IPS DF 6.9 (cell line): ENCODE measurements around the gene POU2AF1.

Source experiments
- DNase-seq: peaks from one replicate; pipeline ENCODE4 v3.0.0-alpha.2; 2013; ENCODE audit warnings: low read depth, low spot score
- H3K27ac ChIP-seq: one replicate; pipeline ENCODE4 v1.5.1; 2013; ENCODE audit warnings: low read length, control low read depth
- H3K27me3 ChIP-seq: 2 replicates; pipeline ENCODE4 v1.6.1; 2013; ENCODE audit warnings: mild to moderate bottlenecking, low read length; ENCODE audit not compliant: control insufficient read depth, insufficient read depth
- H3K36me3 ChIP-seq: 2 replicates; pipeline ENCODE4 v1.6.1; 2013; ENCODE audit warnings: low read length; ENCODE audit not compliant: control insufficient read depth, insufficient read depth
- H3K4me1 ChIP-seq: 2 replicates; pipeline ENCODE4 v1.6.1; 2013; ENCODE audit warnings: low read length; ENCODE audit not compliant: control insufficient read depth, insufficient read depth
- H3K4me3 ChIP-seq: 2 replicates; pipeline ENCODE4 v1.5.1; 2013; ENCODE audit warnings: mild to moderate bottlenecking, low read length
- H3K9me3 ChIP-seq: 2 replicates; pipeline ENCODE4 v1.6.1; 2013; ENCODE audit warnings: low read length, inconsistent platforms; ENCODE audit not compliant: control insufficient read depth, insufficient read depth
- WGBS: extraction: QIAGEN DNeasy Blood & Tissue Kit; methylation state at CpG from one replicate; pipeline ENCODE4 v1.1.7; 2013; ENCODE audit warnings: mixed read lengths, missing lambda C conversion rate; ENCODE audit not compliant: insufficient read length, insufficient coverage; 5-methylcytosine and 5-hydroxymethylcytosine counted together

Gene POU2AF1

DNA sequence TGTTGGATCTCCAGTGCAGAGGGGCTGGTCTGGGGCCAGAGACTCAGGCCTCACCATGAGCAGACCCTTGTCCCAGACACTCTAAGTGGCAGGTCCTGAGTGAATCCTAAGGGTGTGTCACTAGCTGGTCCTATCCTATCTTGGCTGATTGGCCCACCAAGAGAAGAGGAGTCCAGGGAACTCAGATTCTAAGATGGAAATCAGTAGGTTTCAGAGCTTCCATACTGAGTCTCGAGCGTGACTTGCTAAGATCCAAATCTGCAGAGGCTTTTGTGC, 10.9 kb downstream of the POU2AF1 start:
- Histone ChIP-seq H3K27ac (no peak overlapping the region), H3K4me1 (no peaks in the 10 kb centered on the region), H3K9me3 (no peaks in the 10 kb centered on the region), H3K27me3 (no peaks in the 10 kb centered on the region), H3K36me3 (no peaks in the 10 kb centered on the region), H3K4me3 (no peak overlapping the region)
- WGBS, result no CpG with 5 or more reads among the region's 2 CpGs
- DNase-seq, result no peak

DNA sequence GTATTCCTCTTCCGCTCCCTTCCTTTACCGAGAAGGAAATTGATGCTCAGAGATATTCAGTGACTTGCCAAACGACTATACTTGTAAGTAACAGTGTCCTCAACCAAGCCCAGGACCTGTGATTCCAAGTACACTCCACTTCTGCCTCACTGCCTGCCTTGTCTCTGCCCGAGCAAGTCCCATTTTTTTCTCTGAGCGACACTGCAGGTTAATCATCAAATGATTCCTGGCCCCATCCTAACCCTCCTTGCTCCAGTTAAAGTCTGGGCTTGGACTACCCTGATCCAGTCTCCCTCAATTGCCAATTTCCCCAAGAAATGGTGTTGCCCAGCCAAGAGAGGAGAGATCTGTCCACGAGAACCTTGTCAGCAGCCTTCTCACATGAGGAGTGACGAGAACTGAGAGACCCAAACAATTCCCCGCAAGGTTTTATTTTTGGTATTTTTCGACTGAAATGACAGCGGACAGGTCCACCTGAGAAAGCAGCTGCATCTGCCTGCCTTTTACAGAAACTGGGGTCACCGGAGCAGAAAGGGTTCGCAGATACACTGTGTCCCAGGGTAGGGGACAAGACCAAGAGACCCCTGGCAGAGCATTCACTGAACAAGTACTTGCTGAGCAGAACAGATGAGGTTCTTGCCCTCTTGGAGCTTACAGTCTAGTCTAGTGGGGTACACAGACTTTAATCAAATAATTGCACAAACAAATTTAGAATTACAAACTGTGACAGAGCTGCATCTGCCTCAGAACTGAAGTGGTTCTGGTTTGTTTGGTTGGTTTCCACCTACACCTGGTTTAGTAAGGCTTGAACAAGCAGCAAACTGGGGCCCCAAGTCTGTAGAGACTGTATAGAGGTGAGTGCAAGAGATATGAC, 11.4 kb downstream of the POU2AF1 start:
- DNase-seq, result no peak
- Histone ChIP-seq H3K36me3 (no peaks in the 10 kb centered on the region), H3K27ac (no peak overlapping the region), H3K9me3 (no peaks in the 10 kb centered on the region), H3K4me3 (no peak overlapping the region), H3K27me3 (no peaks in the 10 kb centered on the region), H3K4me1 (no peaks in the 10 kb centered on the region)
- no CpG with 5 or more reads among the region's 12 CpGs for WGBS

DNA sequence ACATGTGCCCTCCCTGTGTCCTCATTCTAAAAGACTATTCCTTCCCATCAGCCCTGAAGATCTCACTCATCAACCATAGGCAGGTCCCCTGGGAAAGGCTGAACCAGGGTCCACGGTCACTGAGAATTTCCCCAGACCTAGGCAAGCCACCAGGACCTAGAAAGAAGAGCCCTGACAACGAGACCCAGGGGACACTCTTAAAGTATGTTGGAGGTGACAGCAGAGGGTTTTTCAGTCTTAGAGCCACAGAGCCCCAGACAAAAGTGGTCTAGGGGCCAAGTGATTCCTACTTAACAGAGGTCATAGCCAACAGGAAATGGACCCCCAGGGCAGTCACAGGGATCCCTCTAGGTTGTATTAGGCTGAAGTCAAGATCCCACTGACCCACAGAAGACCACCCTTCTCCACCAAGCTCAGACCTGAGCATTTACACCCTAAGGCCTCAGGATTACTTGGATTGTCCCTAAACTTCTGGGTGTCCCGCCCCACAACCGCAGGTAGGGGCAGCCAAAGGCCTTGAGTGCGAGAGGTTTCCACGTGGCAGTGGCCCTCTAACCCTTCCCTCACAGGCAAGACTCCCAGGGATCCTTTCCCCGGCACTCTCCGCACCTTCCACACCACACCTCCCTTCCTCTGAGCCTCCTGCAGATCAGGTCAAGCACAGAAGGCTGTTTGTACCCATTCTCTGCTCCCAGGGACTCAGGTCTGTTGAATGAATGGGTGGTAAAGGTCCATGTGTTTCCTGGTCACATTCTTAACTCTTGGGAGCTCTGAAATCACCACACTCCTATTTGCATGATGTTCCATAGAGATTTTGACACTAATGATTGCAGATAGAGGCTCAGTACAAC, 12.3 kb downstream of the POU2AF1 start:
- Histone ChIP-seq H3K36me3 (no peaks in the 10 kb centered on the region), H3K27ac (no peak overlapping the region), H3K4me1 (no peaks in the 10 kb centered on the region), H3K4me3 (no peak overlapping the region), H3K27me3 (no peaks in the 10 kb centered on the region), H3K9me3 (no peaks in the 10 kb centered on the region)
- no peak for DNase-seq
- no CpG with 5 or more reads among the region's 8 CpGs for WGBS

DNA sequence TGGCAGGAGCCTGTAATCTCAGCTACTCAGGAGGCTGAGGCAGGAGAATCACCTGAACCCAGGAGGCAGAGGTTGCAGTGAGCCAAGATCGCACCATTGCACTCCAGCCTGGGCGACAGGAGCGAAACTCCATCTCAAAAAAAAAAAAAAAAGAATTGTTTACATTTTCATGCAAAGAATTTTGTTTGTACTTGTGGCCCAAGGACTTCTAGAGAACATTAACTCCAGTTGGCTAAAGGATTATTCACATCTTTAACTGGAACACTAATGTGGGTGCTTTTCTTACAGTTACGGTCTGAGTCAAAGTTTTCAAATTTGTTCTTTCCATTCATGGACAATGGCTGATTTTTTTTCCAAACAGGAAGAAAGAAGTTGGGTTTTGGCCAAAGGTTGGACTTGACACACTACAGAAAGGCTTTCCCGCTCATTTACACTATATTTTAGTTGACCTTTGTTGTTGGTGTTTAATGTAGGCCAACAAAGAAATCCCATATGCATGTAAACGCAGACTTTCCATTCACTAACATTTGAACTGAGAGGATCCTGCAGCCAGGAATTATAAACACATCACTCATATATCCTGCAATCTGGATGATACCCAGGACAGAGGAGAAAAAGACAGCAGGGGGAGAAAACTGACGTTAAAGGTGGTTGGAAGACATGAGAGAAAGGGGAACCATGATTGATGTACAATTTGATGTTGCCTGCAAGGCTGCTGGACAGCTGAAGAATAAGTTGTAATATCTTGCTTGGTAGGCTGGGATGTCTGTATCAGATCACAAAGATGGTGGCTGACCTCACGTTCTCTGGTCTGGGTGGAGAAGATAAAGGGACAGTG, 13.1 kb downstream of the POU2AF1 start:
- no peaks in the 10 kb centered on the region for H3K9me3 ChIP-seq
- no peak overlapping the region for H3K27ac ChIP-seq
- no CpG with 5 or more reads among the region's 8 CpGs for WGBS
- H3K27me3 ChIP-seq, result no peaks in the 10 kb centered on the region
- DNase-seq, result no peak
- H3K4me3 ChIP-seq, result no peak overlapping the region
- H3K4me1 ChIP-seq, result no peaks in the 10 kb centered on the region
- H3K36me3 ChIP-seq, result no peaks in the 10 kb centered on the region

DNA sequence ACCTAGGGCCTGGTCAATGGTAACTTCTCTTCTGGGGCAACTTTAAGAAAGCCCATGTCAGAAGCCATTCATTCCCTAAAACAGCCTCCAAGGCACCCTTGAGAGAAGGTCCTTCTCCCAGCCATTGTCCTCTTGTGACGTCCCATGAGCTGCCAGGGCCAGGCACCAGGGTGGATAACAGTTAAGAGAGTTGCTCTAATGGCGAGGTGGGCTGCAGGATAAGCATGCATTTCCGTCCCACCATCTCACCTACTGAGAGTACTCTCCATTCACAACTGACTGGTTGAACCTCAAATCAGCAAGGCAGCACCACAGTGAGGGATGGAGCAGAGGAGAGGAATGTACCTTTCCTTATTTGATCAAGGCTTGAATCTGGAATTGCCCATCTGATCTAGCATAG, 14.6 kb downstream of the POU2AF1 start:
- Histone ChIP-seq H3K9me3 (no peaks in the 10 kb centered on the region), H3K36me3 (no peaks in the 10 kb centered on the region), H3K4me1 (no peaks in the 10 kb centered on the region), H3K4me3 (no peak overlapping the region), H3K27me3 (no peaks in the 10 kb centered on the region), H3K27ac (no peak overlapping the region)
- DNase-seq, result no peak
- no CpG with 5 or more reads among the region's 3 CpGs for WGBS

DNA sequence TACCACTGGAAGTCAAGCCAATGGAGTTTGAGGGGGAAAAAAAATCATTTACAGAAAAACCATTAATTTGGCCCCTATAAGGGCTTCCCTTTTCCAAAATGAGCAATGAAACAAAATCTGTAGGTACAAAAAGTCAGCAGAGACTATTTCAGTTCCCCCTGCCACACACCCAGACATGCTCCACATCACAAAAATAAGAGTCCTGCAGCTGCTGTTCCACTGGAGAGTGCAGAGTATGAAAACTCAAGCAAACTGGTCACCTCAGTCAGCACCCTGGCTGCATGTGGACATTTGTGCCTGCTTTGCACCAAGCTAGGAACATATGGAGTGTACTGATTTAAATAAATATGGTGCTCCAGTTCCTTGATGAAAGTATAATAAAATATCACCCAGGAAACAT, 15.1 kb downstream of the POU2AF1 start:
- Histone ChIP-seq H3K27ac (no peak overlapping the region), H3K9me3 (no peaks in the 10 kb centered on the region), H3K27me3 (no peaks in the 10 kb centered on the region), H3K4me1 (no peaks in the 10 kb centered on the region), H3K36me3 (no peaks in the 10 kb centered on the region), H3K4me3 (no peak overlapping the region)
- DNase-seq, result no peak

DNA sequence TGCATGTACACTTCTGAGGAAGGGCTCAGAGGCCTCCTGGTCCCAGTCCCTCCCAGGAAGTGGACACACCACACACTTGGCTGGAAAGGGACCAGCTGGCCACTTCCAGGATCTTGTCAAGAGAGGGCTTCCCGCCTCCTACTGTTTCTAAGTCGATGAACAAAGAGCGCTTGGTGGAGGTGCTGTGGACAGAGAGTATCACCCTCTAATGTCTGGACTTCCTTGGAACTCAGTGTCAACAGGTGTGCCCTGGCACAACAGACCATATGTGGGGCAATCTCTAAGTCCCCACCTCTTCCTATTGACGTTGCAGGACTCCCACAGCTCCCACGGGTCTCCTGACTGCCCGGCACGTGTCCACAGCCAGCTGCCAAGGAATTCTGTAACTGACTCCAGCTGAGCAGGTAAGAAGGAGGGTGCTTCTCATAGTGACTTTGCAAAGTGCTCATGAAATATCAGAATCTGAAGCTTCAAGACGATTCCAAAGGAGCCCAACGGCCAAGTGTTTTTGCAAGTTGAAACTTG, 16.1 kb downstream of the POU2AF1 start:
- H3K4me3 ChIP-seq, result no peak overlapping the region
- WGBS, result no CpG with 5 or more reads among the region's 9 CpGs
- H3K9me3 ChIP-seq, result no peaks in the 10 kb centered on the region
- H3K36me3 ChIP-seq, result no peaks in the 10 kb centered on the region
- H3K27ac ChIP-seq, result no peak overlapping the region
- no peaks in the 10 kb centered on the region for H3K4me1 ChIP-seq
- no peak for DNase-seq
- no peaks in the 10 kb centered on the region for H3K27me3 ChIP-seq

DNA sequence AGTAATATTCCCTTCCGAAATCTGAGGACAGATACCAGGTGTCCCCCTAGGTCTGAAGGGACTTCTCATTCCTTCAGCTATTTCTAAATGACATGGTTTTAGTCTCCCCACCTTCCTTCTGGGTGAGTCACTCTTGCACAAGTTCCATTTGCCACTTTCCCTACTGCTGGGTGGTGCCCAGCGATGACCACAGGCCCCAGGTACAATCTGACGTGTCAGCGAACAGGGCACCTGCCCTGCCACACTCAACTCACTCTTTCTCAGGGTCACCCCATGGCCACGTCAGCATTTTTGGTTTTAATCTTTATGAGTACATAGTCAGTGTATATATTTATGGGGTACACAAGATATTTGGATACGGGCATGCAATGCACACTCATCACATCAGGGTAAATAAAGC, 17.2 kb downstream of the POU2AF1 start:
- no peaks in the 10 kb centered on the region for H3K36me3 ChIP-seq

DNA sequence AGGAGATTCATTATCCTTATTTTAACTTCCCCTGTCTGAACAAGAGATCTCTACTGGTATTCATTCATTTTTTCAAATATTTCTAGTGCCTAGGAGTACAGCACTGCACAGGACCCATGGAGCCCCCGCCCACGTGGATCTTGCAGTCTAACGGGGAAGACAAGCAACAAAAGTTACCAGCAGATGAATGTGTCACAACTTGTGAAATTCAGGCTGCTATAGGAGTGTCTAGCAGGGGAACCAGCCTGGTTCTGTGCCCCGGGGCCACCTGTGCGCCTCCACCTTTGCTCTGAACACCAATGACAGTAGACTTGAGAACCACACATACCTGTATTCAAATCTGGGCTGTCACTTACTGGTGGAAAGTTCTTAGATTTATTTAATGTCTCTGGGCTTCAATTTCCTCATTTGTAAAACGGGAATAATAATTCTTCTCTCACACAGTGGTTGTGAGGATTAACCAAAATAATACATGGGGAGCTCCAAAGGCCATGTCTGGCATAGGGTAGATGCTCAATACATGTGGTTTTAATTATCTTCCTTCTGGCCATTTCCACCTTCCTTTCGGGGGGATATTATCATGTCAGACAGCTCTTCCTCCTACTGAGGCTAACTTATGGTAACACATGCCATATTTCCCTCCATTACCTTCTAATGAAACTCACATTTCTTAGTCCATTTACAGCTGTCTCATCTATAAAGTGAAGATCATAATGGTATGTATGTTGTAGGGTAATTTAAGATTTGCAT, 17.8 kb downstream of the POU2AF1 start:
- no peaks in the 10 kb centered on the region for H3K36me3 ChIP-seq

More for the DNA sequence above, 17.2 kb downstream of the POU2AF1 start:
- Histone ChIP-seq H3K27ac (no peak overlapping the region), H3K27me3 (no peaks in the 10 kb centered on the region), H3K4me1 (no peaks in the 10 kb centered on the region), H3K4me3 (no peak overlapping the region), H3K9me3 (no peaks in the 10 kb centered on the region)
- no CpG with 5 or more reads among the region's 6 CpGs for WGBS
- DNase-seq, result no peak

More for the DNA sequence above, 17.8 kb downstream of the POU2AF1 start:
- DNase-seq, result no peak
- Histone ChIP-seq H3K4me1 (no peaks in the 10 kb centered on the region), H3K27ac (no peak overlapping the region), H3K4me3 (no peak overlapping the region), H3K27me3 (no peaks in the 10 kb centered on the region), H3K9me3 (no peaks in the 10 kb centered on the region)
- WGBS, result no CpG with 5 or more reads among the region's 7 CpGs
